ENCODE data around the gene C1QTNF4. TPM values are rescaled to one million over a fixed set of nuclear protein-coding genes. Genes with fewer than 3 reads are reported as not detected.
A peak's percentile ranks its signal among the peaks of the same experiment; 100 is the strongest.

Gene C1QTNF4
- total RNA-seq (2012; rRNA removed) (under 0.01 TPM in 1 of 2 replicates, not detected in the other), polyA plus RNA-seq (2012; rRNA removed) (0.12 and 0.16 TPM in 2 replicates), Bru-seq, nascent RNA (percentile 12 among the genes with signal in this experiment), BruChase-seq, experiment 1, labeled RNA remaining after a 6-hour chase (percentile 37 among the genes with signal in this experiment), BruChase-seq, experiment 2, labeled RNA remaining after a 2-hour chase (percentile 28 among the genes with signal in this experiment)
- polyA plus RNA-seq (2012; cell fraction: cytosol; rRNA removed) = 0.03 and 0.45 TPM in 2 replicates
- polyA plus RNA-seq (2012; cell fraction: nucleus; rRNA removed; ENCODE audit: low replicate concordance) = 0.31 and 0.89 TPM in 2 replicates
- long read RNA-seq = 0 reads

- Histone ChIP-seq H3K18ac (ENCODE audit: low read depth, low read length) (no peak within 1 kb of the TSS), H3K9ac (ENCODE audit: low read depth, low read length) (no peak within 1 kb of the TSS), H4K5ac (ENCODE audit: low read depth, low read length) (no peak within 1 kb of the TSS), H3K4me3 (ENCODE audit: insufficient read depth, low read depth, low read length) (peak within 1 kb of the TSS; percentile 32; the same call in 1 of the 2 replicates), H3K79me1 (ENCODE audit: low read depth in 1 of 2, low read length in 2 of 2) (no peaks in the 10 kb centered on the region), H2BK15ac (ENCODE audit: low read depth, low read length) (no peak within 1 kb of the TSS), H3K36me3 (ENCODE audit: control insufficient read depth, insufficient read depth, low read length) (no peaks in the 10 kb centered on the region), H2AK9ac (replicated peaks; ENCODE audit: low read depth, low read length, poor library complexity) (peak within 1 kb of the TSS; percentile 78), H4K20me1 (ENCODE audit: insufficient read depth, low read length) (no peaks in the 10 kb centered on the region), H2AFZ (replicated peaks; ENCODE audit: low read length, poor library complexity) (peak within 1 kb of the TSS; percentile 72), H2BK120ac (ENCODE audit: low read depth, low read length) (no peak within 1 kb of the TSS), H3K23ac (ENCODE audit: low read depth, low read length) (no peak within 1 kb of the TSS), H3K27ac (ENCODE audit: insufficient read depth, low read length) (no peak within 1 kb of the TSS), H3K27me3 (ENCODE audit: control insufficient read depth, insufficient read depth, low read length) (peaks cover 57% of the 10 kb centered on the region), H3K9me3 (ENCODE audit: control insufficient read depth, insufficient read depth, low read length) (peaks cover 3% of the 10 kb centered on the region), H2AK5ac (ENCODE audit: low read depth, low read length) (no peak within 1 kb of the TSS), H3K4me2 (ENCODE audit: low read depth, low read length) (peak within 1 kb of the TSS; percentile 77), H3K4ac (ENCODE audit: low read depth, low read length) (no peak within 1 kb of the TSS), H3K4me1 (ENCODE audit: control insufficient read depth, insufficient read depth, low read length) (no peaks in the 10 kb centered on the region), H4K91ac (ENCODE audit: insufficient read depth, low read depth, low read length) (no peak within 1 kb of the TSS), H4K8ac (ENCODE audit: low read depth in 2 of 2, low read length in 2 of 2) (no peak within 1 kb of the TSS), H2BK5ac (ENCODE audit: low read depth, low read length, poor library complexity, severe bottlenecking) (no peak within 1 kb of the TSS), H3K56ac (ENCODE audit: extremely low read depth, insufficient read depth, low read length) (no peak within 1 kb of the TSS), H2BK20ac (ENCODE audit: low read depth, low read length) (no peak within 1 kb of the TSS), H3K14ac (replicated peaks; ENCODE audit: low read depth, low read length) (no peak within 1 kb of the TSS), H3K9me1 (ENCODE audit: insufficient read depth, low read length) (no peaks in the 10 kb centered on the region)
- WGBS, 2 experiments (ENCODE audit: extremely low coverage in 2 of 2, insufficient read length in 1 of 2) = 2% methylated on average over 15 of the region's 48 CpGs; no CpG with 5 or more reads in 1 of the 2 experiments
- dilution Hi-C loops (cut with HindIII; ENCODE audit: low sequenced_read_pairs, unreplicated experiment) = no loop called here
- ATAC-seq (ENCODE audit: low read depth) (peak; percentile 58), DNase-seq (no peak)
- no TSS peak for BruUV-seq (replicated peaks)
- CTCF ChIA-PET = interaction anchor here (1.0 to 1.1 kb wide), 2 partner anchors 8 to 14 kb away, joined by 3 to 5 read pairs; partner anchors contain the start of gene FAM180B
- POLR2A ChIA-PET (ENCODE audit: unreplicated experiment) = no interaction called here
- TF ChIP-seq RFX5 (IDR thresholded peaks at IDR 0.05; ENCODE audit: low read depth, low read length) (no peak), MXI1 (IDR thresholded peaks at IDR 0.05; ENCODE audit: borderline replicate concordance, low read depth, low read length) (no peak), POLR2A (IDR thresholded peaks at IDR 0.05; ENCODE audit: low read depth, low read length) (no peak), CEBPB (IDR thresholded peaks at IDR 0.05; ENCODE audit: low read depth, low read length) (no peak)
- intact Hi-C loops (cut with micrococcal nuclease) = no loop called here
- in situ Hi-C loops (cut with MboI; ENCODE audit: low sequenced_read_pairs) = no loop called here
These were observed at the start of gene C1QTNF4 for GRCh38 chr11:47593934-47594855. Gene C1QTNF4, minus strand, starts transcription at chr11:47594411. Its CDS starts 3,601 bp downstream, at chr11:47590810.
